Measurements from ENCODE around the gene CLDN22.

Gene CLDN22

GRCh38 chr4:183347146-183347545 is 27.1 kb upstream of the CLDN22 start:
- TF ChIP-seq ZFX (IDR thresholded peaks at IDR 0.05; ENCODE audit: borderline replicate concordance) (no peak), CTCF (IDR thresholded peaks at IDR 0.05) (no peak)
- H3K27ac ChIP-seq: no peak overlapping the region

DNA sequence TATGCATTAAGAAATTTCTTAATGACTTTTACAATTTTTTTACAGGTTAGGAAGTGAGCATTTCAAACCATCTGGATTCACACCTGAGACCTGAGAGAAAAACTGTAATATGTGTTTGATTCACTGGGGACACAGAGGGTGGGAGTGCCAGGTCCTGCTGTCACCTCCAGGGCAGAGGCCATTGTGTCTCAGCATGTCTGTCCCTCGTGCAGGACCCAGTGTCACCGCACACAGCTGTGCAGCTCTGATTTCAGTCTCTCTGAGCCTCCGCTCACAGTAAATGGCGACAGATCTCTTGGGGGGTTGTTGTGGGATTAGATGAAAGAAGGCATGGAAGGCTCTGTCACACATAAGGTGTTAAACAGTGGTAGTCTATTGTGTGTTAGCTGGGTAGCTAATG is 25.2 kb upstream of the CLDN22 start:
- H3K27ac ChIP-seq: no peak overlapping the region
- TF ChIP-seq ZFX (IDR thresholded peaks at IDR 0.05; ENCODE audit: borderline replicate concordance) (no peak), CTCF (IDR thresholded peaks at IDR 0.05) (no peak)

GRCh38 chr4:183344523-183345255 is 24.6 kb upstream of the CLDN22 start:
- no peak for TF ChIP-seq CTCF (IDR thresholded peaks at IDR 0.05)
- no peak for TF ChIP-seq ZFX (IDR thresholded peaks at IDR 0.05; ENCODE audit: borderline replicate concordance)
- no peak overlapping the region for H3K27ac ChIP-seq

DNA sequence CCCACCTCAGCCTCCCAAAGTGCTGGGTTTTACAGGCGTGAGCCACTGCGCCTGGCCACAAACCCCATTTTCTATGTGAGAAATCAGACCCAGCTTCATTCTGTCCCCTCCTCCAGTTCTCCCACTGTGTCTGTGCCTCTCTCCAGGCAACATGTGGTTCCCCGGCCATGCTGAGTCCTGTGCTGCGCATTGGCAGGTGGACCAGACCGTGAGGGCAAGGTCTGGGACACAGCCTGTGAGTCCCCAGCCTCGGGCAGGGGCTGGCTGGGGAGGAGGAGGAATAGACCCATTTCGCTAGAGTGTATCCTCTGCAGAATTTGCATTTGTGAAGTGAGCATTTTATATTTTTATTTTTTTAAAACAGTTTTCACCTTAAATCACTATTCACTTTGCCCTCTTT is 23.7 kb upstream of the CLDN22 start:
- no peak for TF ChIP-seq ZFX (IDR thresholded peaks at IDR 0.05; ENCODE audit: borderline replicate concordance)
- no peak for TF ChIP-seq CTCF (IDR thresholded peaks at IDR 0.05)
- no peak overlapping the region for H3K27ac ChIP-seq

DNA sequence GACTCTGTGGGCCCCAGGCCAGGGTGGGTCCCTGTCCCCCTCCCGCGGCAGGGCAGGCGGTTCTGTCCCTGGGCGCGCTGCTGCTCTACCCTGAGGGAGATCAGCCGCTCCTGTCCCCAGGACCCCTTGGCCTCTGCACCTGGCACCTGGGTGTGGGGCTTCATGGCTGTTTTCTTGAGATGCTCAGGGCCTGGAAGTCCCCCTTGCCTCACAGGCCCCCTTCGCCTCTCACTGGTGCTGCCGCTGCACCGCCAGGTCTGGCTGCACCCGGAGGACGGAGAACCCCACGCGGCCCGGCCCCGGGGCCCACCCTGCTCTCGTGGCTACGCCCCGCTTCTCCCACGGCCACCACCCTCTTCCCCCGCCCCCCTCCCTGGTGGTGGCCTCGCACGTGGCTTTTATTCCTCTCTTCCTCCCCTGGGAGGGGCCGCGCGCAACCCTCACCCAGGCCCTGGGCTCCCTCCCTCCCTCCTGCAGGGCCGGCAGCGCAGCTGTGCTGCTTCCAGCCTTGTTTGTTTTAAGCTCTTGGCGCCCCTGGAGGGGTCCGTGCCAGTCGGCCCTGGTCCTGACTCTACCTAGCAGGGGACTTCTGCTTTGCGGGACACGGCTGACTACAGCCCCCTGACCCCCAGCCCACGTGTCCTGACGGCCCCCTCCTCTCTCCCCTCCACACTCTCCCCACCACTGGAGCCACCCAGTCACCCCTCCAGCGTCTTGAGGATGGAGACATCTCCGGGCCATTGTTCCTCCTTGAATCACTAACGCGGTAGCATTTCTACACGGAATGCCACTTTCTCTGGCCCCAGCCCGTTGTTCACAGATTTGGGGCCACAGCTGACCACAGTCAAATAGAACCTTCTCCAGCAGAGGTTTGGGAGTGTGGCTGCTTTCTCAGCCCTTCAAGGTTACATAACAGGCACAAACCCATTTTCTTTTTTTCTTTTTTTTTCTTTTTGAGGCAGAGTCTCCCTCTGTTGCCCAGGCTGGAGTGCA is 22.8 kb upstream of the CLDN22 start:
- TF ChIP-seq CTCF (IDR thresholded peaks at IDR 0.05) (no peak), ZFX (IDR thresholded peaks at IDR 0.05; ENCODE audit: borderline replicate concordance) (no peak)

DNA sequence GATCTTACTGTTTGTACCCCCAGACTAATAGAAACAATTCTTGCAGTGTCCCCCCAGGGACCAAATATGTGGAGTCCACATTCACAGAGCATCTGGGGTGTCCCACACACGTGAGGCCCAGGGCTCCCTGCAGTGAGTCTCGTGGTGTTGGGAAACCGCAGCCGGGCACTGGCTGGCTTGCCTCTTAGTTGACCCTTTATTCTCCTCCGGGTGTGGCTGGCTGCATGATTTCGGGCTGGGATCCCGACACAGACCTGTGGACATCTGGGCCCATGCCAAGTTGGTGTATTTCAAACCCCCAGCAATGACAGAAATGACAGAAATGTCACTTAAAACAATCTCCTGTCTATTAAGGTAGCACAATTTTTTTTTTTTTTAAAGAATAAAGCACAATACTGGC is 17.8 kb upstream of the CLDN22 start:
- no peak for TF ChIP-seq CTCF (IDR thresholded peaks at IDR 0.05)
- TF ChIP-seq ZFX (IDR thresholded peaks at IDR 0.05; ENCODE audit: borderline replicate concordance): no peak
- H3K27ac ChIP-seq: no peak overlapping the region

More for the DNA sequence above, 22.8 kb upstream of the CLDN22 start:
- H3K27ac ChIP-seq: no peak overlapping the region

DNA sequence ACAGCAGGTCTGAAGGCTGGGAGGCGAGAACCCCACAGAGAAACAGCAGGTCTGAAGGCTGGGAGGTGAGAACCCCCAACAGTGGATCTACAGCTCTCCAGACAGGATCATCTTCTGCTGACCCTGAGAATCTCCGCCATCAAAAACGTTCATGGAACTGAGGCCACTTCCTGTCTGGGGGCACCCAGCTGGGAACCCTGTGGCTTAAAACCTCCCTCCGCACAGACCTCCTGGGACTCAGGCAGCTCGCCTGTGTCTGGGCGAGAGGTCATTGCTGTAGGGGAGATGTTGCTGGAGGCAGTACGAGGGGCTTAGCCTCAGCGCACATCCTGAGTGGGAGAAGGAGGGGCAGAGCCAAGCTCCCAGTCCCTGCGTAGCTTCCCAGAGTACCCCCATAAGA is 17.3 kb upstream of the CLDN22 start:
- H3K27ac ChIP-seq: no peak overlapping the region
- TF ChIP-seq CTCF (IDR thresholded peaks at IDR 0.05) (no peak), ZFX (IDR thresholded peaks at IDR 0.05; ENCODE audit: borderline replicate concordance) (no peak)

Data from 22Rv1 (cell line).